Neural cell (in vitro differentiated cells): ENCODE data around the gene EFEMP2. TPM values are rescaled to one million over a fixed set of nuclear protein-coding genes. Genes with fewer than 3 reads are reported as not detected.

Source experiments
- H2AFZ ChIP-seq: fragments of 200-600, 300-800 bp; sonication (generic), shearing (Covaris generic); 2 replicates; pipeline ENCODE4 v1.6.0; 2014; ENCODE audit warnings: low read depth, mild to moderate bottlenecking, antibody characterized with exemption, low read length, moderate library complexity
- H3F3A ChIP-seq: fragments of 200-600 bp; shearing (Covaris generic); 2 replicates; pipeline ENCODE4 v1.6.1; 2016; ENCODE audit warnings: mild to moderate bottlenecking, moderate library complexity, mixed read lengths, antibody characterized with exemption, low read length; ENCODE audit not compliant: insufficient read depth, poor library complexity, severe bottlenecking
- H3K27ac ChIP-seq: fragments of 200-600, 300-800 bp; sonication (generic), shearing (Covaris generic); 2 replicates; pipeline ENCODE4 v1.5.1; 2014; ENCODE audit warnings: mild to moderate bottlenecking, low read length, moderate library complexity
- H3K27me3 ChIP-seq: fragments of 300-800, 200-600 bp; sonication (generic), shearing (Covaris generic); 2 replicates; pipeline ENCODE4 v1.6.0; 2014; ENCODE audit warnings: mild to moderate bottlenecking, low read depth, low read length, moderate library complexity; ENCODE audit not compliant: insufficient read depth
- H3K36me3 ChIP-seq: fragments of 300-800, 200-600 bp; sonication (generic), shearing (Covaris generic); 2 replicates; pipeline ENCODE4 v1.5.1; 2014; ENCODE audit warnings: mild to moderate bottlenecking, antibody characterized with exemption, low read length, moderate library complexity; ENCODE audit not compliant: insufficient read depth
- H3K4me2 ChIP-seq: fragments of 300-800, 200-600 bp; sonication (generic), shearing (Covaris generic); 2 replicates; pipeline ENCODE4 v1.6.0; 2014; ENCODE audit warnings: mild to moderate bottlenecking, low read length
- H3K4me3 ChIP-seq: fragments of 300-800, 200-600 bp; sonication (generic), shearing (Covaris generic); 2 replicates; pipeline ENCODE4 v1.5.1; 2014; ENCODE audit warnings: mild to moderate bottlenecking, low read length, moderate library complexity
- H3K79me2 ChIP-seq: fragments of 200-600 bp; shearing (Covaris generic); replicated peaks from 2 replicates; pipeline ENCODE4 v1.6.0; 2014; ENCODE audit warnings: mild to moderate bottlenecking, low read length, moderate library complexity; ENCODE audit not compliant: insufficient read depth
- H3K9ac ChIP-seq: fragments of 300-800, 200-600 bp; sonication (generic), shearing (Covaris generic); 2 replicates; pipeline ENCODE4 v1.6.1; 2016; ENCODE audit warnings: mild to moderate bottlenecking, low read length, mixed read lengths
- H3K9me2 ChIP-seq: fragments of 200-600 bp; shearing (Covaris generic); 2 replicates; pipeline ENCODE4 v1.6.1; 2016; ENCODE audit warnings: mild to moderate bottlenecking, low read length, mixed read lengths; ENCODE audit not compliant: insufficient read depth
- H3K9me3 ChIP-seq: fragments of 200-600, 300-800 bp; sonication (generic), shearing (Covaris generic); 2 replicates; pipeline ENCODE4 v1.6.1; 2016; ENCODE audit warnings: mild to moderate bottlenecking, mixed run types, low read length, moderate library complexity, mixed read lengths
- H4K20me1 ChIP-seq: fragments of 200-600 bp; shearing (Covaris generic); 2 replicates; pipeline ENCODE4 v1.6.1; 2016; ENCODE audit warnings: mild to moderate bottlenecking, mixed run types; ENCODE audit not compliant: insufficient read depth
- CTCF ChIP-seq: fragments of 450-650 bp; IDR thresholded peaks from 2 replicates; pipeline ENCODE4 v1.5.1; 2014; ENCODE audit warnings: antibody characterized with exemption, mild to moderate bottlenecking, moderate library complexity; ENCODE audit not compliant: poor library complexity, severe bottlenecking
- EP300 ChIP-seq: fragments of 450-650 bp; conservative IDR thresholded peaks from 2 replicates; pipeline ENCODE4 v1.6.1; 2014; ENCODE audit warnings: antibody characterized with exemption, mild to moderate bottlenecking, moderate library complexity; ENCODE audit not compliant: poor library complexity, severe bottlenecking
- EZH2 ChIP-seq: fragments of 200-600, 300-800 bp; shearing (Covaris generic), sonication (generic); IDR thresholded peaks from 2 replicates; pipeline ENCODE4 v1.6.1; 2014; ENCODE audit warnings: antibody characterized with exemption, low read length, borderline replicate concordance, mild to moderate bottlenecking; ENCODE audit not compliant: insufficient read depth, poor library complexity, severe bottlenecking
- MXI1 ChIP-seq: fragments of 450-650 bp; conservative IDR thresholded peaks from 2 replicates; pipeline ENCODE4 v1.6.1; 2014; ENCODE audit warnings: antibody characterized with exemption, mild to moderate bottlenecking; ENCODE audit not compliant: poor library complexity, severe bottlenecking
- POLR2AphosphoS5 ChIP-seq: IDR thresholded peaks from 2 replicates; pipeline ENCODE4 v1.6.1; 2012
- RAD21 ChIP-seq: fragments of 450-650 bp; conservative IDR thresholded peaks from 2 replicates; pipeline ENCODE4 v1.6.1; 2014; ENCODE audit warnings: antibody characterized with exemption, mild to moderate bottlenecking, moderate library complexity
- REST ChIP-seq: IDR thresholded peaks from 2 replicates; pipeline ENCODE4 v1.6.1; 2012; ENCODE audit warnings: borderline replicate concordance
- SMC3 ChIP-seq: fragments of 450-650 bp; conservative IDR thresholded peaks from 2 replicates; pipeline ENCODE4 v1.6.1; 2014; ENCODE audit warnings: antibody characterized with exemption, mild to moderate bottlenecking, moderate library complexity; ENCODE audit not compliant: poor library complexity
- TAF1 ChIP-seq: IDR thresholded peaks from 2 replicates; pipeline ENCODE4 v1.6.1; 2012; ENCODE audit warnings: low read depth
- polyA minus RNA-seq: library from RNA; depleted of rRNA, polyadenylated mRNA; stranded (reverse); fragments of >200 nt; gene quantifications from 2 replicates; pipeline ENCODE4 v1.2.3, GENCODE V29; 2014
- polyA plus RNA-seq: library from polyadenylated mRNA; depleted of rRNA; stranded (reverse); fragments of >200 nt; gene quantifications from 2 replicates; pipeline ENCODE4 v1.2.3, GENCODE V29; 2014

The EFEMP2 gene
- polyA plus RNA-seq: 0.50 and 0.67 TPM in 2 replicates
- polyA minus RNA-seq: 0.49 TPM in 1 of 2 replicates, not detected in the other

- Histone ChIP-seq H3F3A (no peaks in the 10 kb centered on the region), H4K20me1 (no peaks in the 10 kb centered on the region), H3K36me3 (no peaks in the 10 kb centered on the region), H3K27ac (no peak within 1 kb of the TSS), H3K27me3 (peaks cover 11% of the 10 kb centered on the region), H3K4me3 (peak within 1 kb of the TSS; percentile 65), H3K9me2 (no peaks in the 10 kb centered on the region), H3K4me2 (no peak within 1 kb of the TSS), H2AFZ (no peak within 1 kb of the TSS), H3K9me3 (no peaks in the 10 kb centered on the region), H3K79me2 (no peaks in the 10 kb centered on the region), H3K9ac (peak within 1 kb of the TSS; percentile 46)
- TF ChIP-seq EP300 (no peak), RAD21 (no peak), POLR2AphosphoS5 (no peak), CTCF (no peak), TAF1 (no peak), EZH2 (no peak)
Measured at GRCh38 chr11:65872586-65873317, at the start of gene EFEMP2. Gene EFEMP2 (minus strand): TSS chr11:65872800. CDS start chr11:65872354, 446 bp downstream.

GRCh38 chr11:65921876-65922275 lies 49.3 kb upstream of the EFEMP2 start:
- peaks cover 20% of the 10 kb centered on the region for H3K79me2 ChIP-seq
- H3K9ac ChIP-seq: no peak overlapping the region
- H3K27ac ChIP-seq: no peak overlapping the region
- H3K9me2 ChIP-seq: no peaks in the 10 kb centered on the region
- no peak overlapping the region for H3K4me3 ChIP-seq
- no peaks in the 10 kb centered on the region for H3K9me3 ChIP-seq
- H3K4me2 ChIP-seq: no peak overlapping the region
- H2AFZ ChIP-seq: no peak overlapping the region
- H4K20me1 ChIP-seq: no peaks in the 10 kb centered on the region
- no peaks in the 10 kb centered on the region for H3K27me3 ChIP-seq
- H3F3A ChIP-seq: no peaks in the 10 kb centered on the region
- TF ChIP-seq MXI1 (no peak), POLR2AphosphoS5 (no peak), TAF1 (no peak), CTCF (no peak), EZH2 (no peak), SMC3 (no peak), RAD21 (no peak), REST (no peak), EP300 (no peak)
- no peaks in the 10 kb centered on the region for H3K36me3 ChIP-seq
